Stimulated activated CD8-positive, alpha-beta memory T cell treated with anti-CD3 and anti-CD28 coated beads, Interleukin-12 subunit alpha, Interleukin-12 subunit beta, amount 100 ng/mL, for 1 hour (primary cell): Measurements from ENCODE around the gene FOXC2.

Experiments
- DNase-seq: peaks from one replicate; pipeline ENCODE4 v3.0.0-alpha.2; 2020; ENCODE audit warnings: low read depth

Gene FOXC2

DNA sequence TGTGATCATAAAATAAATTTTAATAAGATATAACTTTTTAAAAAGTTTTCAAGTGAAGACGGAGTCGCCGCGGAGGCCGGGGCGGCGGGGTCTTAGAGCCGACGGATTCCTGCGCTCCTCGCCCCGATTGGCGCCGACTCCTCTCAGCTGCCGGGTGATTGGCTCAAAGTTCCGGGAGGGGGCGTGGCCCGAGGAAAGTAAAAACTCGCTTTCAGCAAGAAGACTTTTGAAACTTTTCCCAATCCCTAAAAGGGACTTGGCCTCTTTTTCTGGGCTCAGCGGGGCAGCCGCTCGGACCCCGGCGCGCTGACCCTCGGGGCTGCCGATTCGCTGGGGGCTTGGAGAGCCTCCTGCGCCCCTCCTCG is at the start of gene FOXC2:
TSS of gene FOXC2 (plus strand) at position 229 of the 365 bp plus-strand sequence. CDS start 507 bp downstream, outside the sequence.
- no peak for DNase-seq

DNA sequence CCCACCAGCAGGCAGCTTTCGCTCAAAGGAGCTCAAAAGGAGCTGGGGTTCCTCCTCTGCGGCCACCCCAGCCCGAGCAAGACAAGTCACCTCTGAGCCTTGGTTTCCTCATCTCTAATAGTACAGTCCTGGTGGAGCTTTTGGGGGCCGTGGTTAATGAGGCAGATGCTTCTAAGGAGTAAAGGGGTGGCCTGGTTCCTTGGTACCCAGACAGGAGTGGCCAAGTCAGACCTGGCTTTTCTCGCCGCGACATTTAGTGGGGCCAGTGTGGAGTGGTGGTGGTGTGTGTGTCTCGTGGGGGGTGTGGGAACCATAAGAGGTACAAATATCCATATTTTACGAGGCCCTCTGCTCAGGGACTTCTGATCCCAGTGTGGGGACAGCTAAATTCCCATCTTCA is 49.6 kb upstream of the FOXC2 start:
- DNase-seq, result no peak

DNA sequence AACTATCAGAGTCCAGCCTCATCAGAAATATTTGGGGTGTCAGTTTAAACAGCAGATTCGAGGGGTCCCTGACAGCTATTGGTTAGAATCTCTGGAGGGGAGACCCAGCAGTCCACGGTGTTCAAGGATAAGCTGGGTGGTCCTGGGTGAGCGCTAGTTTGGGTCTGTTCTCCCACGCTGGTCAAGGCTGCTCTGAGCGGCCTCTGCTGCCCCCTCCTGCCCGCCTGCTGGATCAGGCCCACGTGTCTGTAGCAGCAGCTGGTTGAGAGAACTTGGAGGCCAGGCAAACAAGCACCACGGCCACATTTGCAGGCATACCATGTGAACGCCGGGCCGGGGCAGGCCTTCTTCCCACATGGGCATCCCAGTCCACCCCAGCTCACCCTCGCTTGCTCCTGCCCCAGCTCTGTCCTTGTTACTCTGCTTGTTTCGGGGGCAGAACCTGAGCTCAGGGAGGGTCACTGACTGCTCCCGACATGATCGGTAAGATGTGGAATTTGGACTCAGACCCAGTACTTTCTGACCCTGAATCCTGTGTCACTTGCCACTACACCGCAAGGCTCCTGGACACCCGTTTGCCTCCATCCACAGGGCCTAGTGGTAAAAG is 48.9 kb upstream of the FOXC2 start:
- no peak for DNase-seq

DNA sequence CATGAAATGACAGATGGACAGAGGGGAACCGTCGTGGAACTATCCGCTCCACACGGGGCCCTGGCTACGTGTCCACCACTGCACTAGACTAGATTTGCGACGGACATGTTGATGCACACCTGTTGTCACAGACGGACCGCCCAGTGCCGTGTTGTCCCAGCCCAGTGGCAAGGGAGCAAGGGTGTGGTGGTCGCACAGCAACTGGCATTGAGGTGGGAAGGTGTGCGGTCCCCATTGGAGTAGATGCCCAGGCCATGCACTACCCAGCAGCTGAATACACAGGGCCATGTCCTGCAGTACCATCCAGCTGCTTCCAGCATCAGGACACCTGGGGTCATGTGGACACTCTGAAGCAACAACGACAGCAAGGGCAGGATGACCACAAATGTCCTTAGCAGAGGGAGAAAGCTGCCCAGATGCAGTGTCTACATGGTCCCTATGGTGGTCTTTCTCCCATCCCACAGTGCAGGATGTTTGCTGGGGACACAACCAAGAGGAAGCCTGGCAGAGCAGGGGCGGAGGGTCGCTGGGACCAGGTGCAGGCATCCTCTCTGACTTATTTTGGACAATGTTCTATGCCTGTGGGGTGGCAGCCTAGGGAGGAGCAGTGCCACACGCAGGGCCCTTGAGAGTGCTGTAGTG is 47.5 kb upstream of the FOXC2 start:
- DNase-seq, result no peak

DNA sequence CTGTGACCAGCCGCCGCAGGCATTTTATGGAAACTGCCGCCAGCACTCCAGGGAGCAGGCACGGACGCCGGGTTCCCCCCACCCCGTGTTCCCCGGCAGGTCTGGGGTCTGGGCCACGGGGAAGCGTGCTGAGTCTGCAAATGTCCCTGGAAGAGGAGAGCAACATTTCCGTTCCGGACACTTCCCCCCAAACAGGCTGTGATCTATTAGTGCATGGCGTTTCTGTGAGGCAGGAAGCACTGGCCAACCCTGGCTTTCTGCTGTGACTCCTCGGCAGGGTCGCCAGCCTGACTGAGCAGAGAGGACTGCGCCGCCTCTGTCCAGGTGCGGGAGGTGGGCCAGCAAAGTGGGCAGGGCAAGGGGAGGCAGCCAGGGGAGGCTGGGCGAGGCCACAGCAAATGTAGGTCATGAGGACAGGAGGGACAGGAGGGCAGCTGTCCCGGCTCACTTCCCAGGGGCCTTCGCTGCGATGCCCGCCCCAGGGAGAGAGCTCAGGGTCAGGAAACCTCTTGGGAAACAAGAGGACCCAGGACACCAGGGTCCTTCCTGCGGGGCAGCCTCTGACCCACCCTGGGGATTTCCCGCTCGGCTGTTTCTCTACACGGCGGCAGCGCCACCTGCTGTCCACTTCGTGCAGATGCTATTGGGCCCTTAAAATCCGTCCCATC is 46.8 kb upstream of the FOXC2 start:
- peak; percentile 17 for DNase-seq

DNA sequence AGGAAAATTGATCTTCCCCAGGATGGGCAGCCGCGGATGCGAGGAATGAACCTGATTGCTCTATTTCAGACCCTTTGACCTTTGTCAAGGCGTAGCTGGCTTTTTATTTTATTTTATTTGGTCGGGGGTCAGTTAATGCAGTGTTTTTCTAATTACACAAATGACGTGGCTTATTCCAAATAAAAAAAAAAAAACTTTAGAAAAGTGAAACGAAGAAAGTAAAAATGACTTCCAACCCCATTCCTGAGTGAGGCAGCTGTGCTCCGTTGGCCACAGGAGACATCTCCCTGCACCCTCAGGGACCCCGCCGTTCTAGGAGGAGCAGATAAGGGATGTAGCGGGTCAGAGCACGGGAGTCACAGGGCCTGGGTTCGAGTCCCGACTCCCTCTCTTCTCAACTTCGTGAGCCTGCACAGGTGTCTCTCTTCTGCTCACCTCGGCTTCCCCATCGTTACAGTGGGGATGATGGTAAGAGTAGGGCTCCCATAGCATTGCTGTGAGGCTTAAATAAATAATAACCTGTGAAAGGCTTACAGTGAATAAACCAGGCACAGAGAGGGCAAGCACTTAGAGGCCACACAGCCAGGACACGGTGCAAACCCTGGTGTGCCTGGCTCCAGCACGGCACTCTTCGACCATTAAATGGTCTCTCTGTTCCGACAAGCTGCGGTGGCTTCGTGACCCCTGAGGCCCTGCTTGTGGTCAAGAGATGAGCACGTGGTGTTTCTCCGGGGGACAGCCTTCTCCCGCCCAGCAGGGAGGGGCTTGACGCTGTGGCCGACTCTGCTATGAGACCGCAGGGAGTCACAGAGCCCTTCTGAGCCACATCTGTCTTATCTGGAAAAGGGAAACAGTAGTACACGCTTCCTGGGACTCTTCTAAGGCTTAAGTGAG is 46.1 kb upstream of the FOXC2 start:
- DNase-seq, result no peak

DNA sequence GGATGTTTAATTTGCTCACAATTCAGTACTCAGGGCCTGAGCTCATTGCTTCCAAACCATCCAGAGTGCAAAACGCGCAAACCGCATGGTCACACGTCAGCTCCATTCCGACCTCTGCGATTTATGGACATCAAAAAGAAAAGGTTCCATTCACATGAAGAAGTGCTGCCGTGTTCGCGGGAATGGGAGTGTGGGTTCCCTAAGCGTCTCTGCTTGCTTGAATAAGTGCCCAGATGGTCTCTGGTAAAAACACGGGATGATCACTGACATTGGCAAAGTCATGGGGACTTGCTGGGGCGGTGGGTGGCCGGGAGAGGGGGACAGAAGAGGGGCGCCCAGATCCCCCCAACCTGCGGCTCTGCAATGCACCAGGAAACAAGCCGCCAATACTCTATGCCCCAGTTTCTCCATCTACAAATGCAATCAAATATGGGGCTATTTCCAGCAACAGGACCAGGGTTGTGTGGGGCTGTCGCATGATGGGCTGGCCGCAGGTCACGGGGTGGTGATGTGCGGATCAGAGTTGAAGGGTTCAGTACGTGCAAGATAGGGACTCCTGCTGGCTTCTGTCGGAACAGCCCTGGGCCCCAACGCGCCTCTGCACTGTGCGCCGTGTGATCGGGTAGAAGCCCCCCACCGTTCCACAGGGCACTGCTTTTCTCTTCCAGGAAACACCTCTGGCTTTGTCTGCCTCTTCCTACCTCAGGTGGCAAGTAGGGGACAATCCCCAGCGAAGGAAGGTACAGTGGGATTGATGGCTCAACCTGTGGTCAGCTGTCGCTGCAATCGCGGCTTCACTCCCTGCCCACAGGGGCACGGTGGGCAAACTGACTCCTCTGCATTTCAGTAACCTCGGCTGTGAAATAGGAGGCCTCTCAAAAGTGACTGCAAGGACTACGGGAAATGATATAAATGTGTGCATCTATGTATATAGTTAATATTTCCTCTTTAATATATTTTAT is 45.1 kb upstream of the FOXC2 start:
- DNase-seq, result no peak

DNA sequence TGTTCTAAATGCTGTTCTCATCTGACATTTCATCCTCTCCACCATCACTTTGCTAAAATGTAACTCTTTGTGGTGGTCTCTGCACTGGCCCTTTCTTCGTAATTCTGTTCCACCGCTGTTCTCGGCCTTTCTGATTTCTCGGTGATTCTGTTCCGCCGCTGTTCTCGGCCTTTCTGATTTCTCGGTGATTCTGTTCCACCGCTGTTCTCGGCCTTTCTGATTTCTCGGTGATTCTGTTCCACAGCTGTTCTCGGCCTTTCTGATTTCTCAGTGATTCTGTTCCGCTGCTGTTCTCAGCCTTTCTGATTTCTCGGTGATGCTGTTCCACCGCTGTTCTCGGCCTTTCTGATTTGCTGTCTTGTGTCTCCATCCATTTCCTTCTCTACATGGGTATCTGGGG is 44.0 kb upstream of the FOXC2 start:
- DNase-seq, result no peak

DNA sequence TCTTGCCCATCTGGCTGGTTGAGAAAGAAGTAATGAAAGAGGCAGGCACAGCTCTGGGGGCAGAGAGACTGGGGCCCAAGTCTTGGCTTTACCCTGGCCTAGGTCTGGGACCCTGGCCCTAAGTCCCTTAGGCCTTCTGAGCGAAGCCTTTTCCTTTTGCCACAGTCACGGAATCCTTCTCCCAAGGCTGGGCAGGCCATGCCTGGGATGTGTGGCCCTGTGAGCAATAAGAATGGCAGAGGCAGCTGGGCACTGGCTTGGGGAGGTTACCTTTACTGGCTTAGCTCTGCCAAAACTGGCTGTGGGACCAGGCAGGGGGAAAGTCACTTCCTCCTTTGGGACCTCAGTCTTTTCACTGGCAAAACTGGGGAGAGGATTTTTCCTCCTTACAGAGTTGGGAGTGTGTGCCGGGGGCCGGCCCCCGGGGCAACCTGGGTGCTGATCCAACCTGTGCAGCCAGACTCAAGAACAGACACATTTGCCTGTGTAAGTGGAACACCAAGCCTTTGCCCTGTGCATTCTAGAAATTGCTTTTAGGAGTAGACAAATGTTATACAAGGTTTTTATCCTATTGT is 43.4 kb upstream of the FOXC2 start:
- DNase-seq, result no peak

DNA sequence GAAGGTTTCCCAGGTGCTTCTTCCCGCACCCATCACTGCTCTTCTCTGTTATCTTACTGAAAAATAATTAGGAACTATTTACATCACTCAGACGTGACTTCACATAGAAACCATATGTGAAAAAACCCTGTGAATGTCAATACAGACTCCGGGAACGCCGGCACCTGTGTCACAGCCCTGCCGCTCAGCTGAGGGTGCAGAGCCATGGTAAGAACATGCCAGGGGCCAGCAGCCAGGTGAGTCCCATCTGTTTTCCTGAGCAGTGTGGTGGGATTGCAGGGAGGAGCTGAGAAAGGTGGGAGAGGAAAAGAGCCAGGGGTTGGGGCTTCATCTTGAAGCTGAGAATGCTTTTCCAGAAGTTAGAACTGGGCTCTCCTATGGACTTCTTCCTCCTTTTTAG is 42.6 kb upstream of the FOXC2 start:
- DNase-seq, result no peak

DNA sequence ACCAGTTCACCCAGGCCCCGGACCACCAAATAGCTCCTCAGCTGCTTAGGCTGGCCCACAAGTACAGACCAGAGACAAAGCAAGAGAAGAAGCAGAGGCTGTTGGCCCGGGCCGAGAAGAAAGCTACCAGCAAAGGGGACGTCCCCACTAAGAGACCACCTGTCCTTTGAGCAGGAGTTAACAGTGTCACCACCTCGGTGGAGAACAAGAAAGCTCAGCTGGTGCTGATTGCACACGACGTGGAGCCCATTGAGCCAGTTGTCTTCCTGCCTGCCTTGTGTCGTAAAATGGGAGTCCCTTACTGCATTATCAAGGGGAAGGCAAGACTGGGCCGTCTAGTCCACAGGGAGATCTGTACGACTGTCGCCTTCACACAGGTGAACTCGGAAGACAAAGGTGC is 40.9 kb upstream of the FOXC2 start:
- no peak for DNase-seq

DNA sequence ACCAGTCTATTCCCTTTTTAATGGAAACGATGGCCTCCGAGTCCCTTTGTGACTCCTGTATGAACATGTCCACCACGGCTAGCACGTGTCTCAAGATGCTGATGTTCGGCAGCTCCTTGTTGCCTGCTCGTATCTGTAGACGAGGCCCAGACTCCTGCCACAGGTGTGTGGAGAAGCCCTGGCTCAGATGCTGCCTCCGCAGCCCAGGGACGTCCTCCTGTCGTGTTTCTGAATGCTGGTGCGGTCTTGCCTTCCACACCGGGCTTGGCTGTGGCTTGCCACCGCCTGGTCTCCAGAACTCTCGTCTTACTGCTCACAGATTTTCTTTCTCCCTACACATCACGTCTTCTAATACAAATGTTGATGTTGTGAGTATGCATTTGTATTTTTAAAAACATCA is 39.3 kb upstream of the FOXC2 start:
- no peak for DNase-seq

DNA sequence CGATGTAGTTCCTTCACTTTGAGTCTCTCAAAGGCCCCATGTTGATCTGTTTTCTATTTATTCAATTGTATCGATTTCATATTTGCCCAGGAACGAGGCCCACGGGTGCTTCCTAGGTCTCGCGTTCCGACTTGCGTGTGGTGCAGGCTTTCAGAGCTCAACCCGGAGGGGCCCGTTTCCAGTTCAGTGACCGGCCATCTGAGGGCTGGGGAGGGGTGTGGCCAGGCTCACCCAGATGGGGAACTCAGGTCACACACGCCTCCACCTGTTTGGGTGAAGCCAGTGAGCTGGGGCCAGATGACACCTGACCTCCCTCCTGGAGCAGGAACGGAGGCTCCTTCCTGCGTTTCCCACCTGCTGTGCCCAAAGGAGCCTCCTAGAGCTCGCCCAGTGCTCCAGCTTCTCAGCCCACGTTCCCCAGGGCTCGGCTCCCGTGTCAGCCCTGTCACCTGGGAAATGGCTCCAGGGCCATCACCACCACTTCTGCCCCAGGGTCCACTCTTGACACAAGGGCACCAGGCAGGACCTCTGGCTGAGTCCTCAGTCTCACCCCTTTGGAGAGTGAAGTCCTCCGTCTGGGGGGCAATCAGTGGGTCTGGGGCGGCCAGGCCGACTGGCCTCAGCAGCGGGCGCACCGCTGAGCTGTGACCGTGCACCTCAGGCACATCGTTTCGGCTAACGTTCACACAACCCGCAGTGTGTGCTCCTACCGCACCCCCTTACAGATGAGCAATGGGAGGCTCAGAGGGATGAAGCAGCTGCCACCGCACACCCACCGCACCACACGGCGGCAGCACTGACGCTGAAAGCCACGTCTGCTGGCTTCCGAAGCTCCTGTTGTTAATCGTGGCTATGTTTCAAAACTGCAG is 38.3 kb upstream of the FOXC2 start:
- DNase-seq, result no peak

DNA sequence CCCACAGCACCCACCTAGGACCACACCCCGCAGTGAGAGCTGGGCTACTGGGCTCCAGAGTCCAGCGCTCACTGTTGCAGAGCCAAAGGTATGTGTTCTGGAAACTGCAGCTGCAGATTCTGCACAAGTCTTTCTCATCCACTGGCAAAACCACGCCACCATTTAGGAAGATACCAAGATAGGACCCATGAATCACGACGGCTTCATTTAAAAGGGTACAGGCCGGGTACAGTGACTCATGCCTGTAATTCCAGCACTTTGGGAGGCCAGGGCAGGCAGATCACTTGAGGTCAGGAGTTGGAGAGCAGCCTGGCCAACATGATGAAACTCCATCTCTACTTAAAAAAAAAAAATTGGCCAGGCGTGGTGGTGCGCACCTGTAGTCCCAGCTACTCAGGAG is 37.5 kb upstream of the FOXC2 start:
- DNase-seq, result no peak

DNA sequence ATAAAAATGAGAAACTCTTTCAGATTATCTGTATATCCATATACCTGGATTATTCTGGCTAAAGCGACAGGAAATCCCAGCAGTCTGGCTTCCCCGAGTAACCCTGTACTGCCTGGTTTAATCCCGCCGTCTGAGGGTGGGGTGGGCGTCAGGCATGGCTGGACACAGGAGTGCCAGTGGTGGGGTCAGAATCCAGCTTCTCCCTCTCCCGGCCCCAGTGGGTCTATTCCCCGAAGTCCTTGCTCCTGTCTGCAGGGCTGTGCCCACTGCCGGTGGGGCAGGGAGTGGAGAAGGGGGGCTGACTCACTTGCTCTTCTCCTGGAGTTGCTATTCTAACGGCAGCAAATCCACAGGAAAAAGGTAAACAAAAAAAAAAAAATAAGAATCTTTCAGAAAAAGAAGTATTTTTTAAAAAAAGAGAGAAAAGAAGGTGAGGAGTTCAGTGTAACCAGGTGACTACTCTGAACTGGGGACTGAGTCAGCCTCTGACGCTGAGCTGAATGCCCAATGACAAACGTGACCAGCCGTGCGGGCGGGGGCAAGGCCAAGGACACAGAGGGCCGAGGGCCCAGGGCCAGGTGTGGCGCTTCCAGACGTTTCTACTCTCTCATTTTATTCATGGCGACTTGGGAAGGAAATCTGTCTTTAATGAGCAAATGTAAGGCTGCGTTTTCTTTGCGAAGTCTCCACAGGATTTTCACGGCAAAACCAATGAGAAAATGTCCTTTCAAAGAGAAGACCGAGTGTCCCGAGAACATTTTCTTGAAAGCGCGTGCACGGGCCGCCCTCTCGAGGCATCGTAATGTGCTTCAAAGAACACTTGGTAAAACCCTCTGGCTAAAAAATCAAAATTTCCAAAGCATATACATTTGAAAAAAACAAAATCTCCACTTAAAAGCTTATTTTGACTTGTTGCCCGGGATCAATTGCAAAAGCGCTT is 36.1 kb upstream of the FOXC2 start:
- no peak for DNase-seq

DNA sequence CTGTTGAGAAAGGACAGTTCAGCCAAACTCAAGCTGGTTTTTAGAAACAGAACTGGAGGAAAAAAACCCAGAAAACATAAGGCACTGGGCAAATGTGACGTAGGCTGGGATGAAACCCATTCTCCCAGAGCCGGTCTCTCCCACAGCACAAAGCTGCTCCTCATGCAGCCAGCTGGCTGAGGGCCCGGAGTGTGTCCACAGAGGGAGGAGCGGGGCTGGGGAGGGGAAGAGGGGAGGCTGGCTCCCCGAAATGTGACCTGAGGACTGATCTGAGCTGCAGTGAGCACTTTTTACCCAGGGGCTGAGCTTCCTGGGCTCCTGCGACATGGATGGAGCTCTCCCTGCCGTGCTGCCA is 35.5 kb upstream of the FOXC2 start:
- no peak for DNase-seq

DNA sequence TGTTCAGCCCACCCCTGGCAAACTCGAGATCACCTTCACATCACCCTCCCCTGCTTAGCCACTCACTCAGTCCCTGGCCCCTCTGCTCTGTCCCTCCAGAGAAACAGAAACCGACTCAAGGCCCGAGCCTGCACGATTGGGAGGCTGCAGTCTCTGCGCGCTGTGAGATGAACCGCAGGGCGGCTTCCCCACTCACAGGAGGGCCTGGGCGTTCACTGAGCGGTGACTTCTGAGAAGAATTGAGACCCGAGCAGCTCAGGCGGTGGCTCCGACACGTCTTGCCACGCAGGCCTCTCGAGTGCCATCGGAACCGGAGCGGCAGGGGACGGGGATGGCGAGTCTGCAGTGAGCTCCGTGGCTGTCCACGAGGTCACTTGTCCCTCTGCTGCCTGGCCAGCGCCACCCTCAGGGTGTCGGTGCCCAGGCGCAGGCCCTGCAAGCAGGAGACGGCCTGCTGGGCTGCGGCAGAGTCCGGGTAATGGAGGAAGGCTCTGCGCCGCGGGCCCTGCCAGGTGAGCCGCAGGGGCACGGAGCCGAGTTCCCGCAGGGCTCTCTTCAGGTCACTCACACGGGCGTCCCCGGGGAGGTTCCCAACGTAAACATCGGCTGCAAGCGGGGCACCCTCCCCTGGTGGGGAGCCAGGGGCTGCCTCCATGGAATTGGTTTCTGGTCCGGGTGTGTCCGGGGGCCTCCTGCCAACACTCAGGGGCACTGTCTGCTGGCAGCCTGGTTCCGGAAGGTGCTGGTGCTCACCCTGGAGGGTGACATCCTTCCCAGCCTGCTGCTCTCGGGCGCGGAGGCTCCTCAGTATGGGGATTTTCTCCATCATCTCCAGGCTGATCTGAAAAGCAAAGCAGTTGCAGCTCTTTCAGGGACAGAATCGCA is 34.7 kb upstream of the FOXC2 start:
- no peak for DNase-seq

DNA sequence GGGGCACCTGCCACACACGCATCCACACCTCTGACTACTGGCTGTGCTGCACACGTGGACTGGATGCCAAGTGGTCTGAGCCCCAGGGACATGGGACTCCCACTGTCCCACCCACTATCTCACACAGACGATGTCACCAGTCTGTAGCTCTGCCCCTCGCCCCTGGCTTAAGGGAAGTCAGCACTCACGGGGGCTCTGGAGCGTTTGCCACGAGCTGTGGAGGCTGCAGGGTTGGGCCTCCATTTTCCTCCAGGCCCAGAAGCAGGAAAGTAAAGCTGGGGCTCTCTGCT is 34.2 kb upstream of the FOXC2 start:
- DNase-seq, result no peak
